PC-3 (cell line): ENCODE data around the gene MXI1. TPM values are rescaled to one million over a fixed set of nuclear protein-coding genes. Genes with fewer than 3 reads are reported as not detected.

Experiments
- ATAC-seq: fragments of 200-7000 bp; cut with Tn5 transposase; 2 replicates; pipeline ENCODE4 v1.9.1; 2020; ENCODE audit warnings: mild to moderate bottlenecking, moderate library complexity
- BruUV-seq: library from RNA; stranded (reverse); fragments of 400-500 nt; replicated peaks from 2 replicates; lab custom pipeline; 2021; lab: Mats Ljungman, UMichigan
- CTCF ChIA-PET: fragments of 300-600 bp; sonication (Branson Sonifier 250); formaldehyde crosslinking; loops from one replicate; lab custom pipeline; 2022; ENCODE audit warnings: antibody characterized with exemption; lab: Charles Lee
- POLR2A ChIA-PET: fragments of 300-600 bp; sonication (Branson Sonifier 250); formaldehyde crosslinking; loops from one replicate; lab custom pipeline; 2022; ENCODE audit warnings: antibody characterized with exemption; ENCODE audit not compliant: unreplicated experiment; lab: Charles Lee
- DNase-seq: peaks from one replicate; pipeline ENCODE4 v3.0.0-alpha.2; 2015
- H2AFZ ChIP-seq: fragments of 300-600 bp; sonication (generic); 2 replicates; pipeline ENCODE4 v1.6.0; 2016; ENCODE audit warnings: antibody characterized with exemption, low read length
- H3F3A ChIP-seq: fragments of 300-600 bp; sonication (generic); one replicate; pipeline ENCODE4 v1.6.0; 2017; ENCODE audit warnings: antibody characterized with exemption, low read length, control low read depth, mild to moderate bottlenecking; ENCODE audit not compliant: unreplicated experiment
- H3K27ac ChIP-seq: fragments of 300-600 bp; sonication (generic); 2 replicates; pipeline ENCODE4 v1.5.1; 2016; ENCODE audit warnings: mild to moderate bottlenecking, low read length
- H3K27me3 ChIP-seq: fragments of 300-600 bp; sonication (generic); 2 replicates; pipeline ENCODE4 v1.6.1; 2016; ENCODE audit warnings: low read length, mixed read lengths
- H3K36me3 ChIP-seq: fragments of 300-600 bp; sonication (generic); 2 replicates; pipeline ENCODE4 v1.6.1; 2016; ENCODE audit warnings: low read depth, mixed run types, low read length, mixed read lengths
- H3K4me1 ChIP-seq: fragments of 300-600 bp; sonication (generic); 2 replicates; pipeline ENCODE4 v1.5.1; 2016; ENCODE audit warnings: low read length; ENCODE audit not compliant: insufficient read depth
- H3K4me2 ChIP-seq: fragments of 300-600 bp; sonication (generic); 2 replicates; pipeline ENCODE4 v1.6.0; 2016; ENCODE audit warnings: low read length
- H3K4me3 ChIP-seq: fragments of 300-600 bp; sonication (generic); 2 replicates; pipeline ENCODE4 v1.5.1; 2016; ENCODE audit warnings: mild to moderate bottlenecking, low read length, mixed read lengths
- H3K79me2 ChIP-seq: fragments of 300-600 bp; sonication (generic); 2 replicates; pipeline ENCODE4 v1.6.1; 2017; ENCODE audit warnings: low read length, mixed read lengths
- H3K9ac ChIP-seq: fragments of 300-600 bp; sonication (generic); 2 replicates; pipeline ENCODE4 v1.6.0; 2016; ENCODE audit warnings: mild to moderate bottlenecking, low read length
- H3K9me2 ChIP-seq: fragments of 300-600 bp; sonication (generic); replicated peaks from 2 replicates; pipeline ENCODE4 v1.6.1; 2016; ENCODE audit warnings: mixed run types, low read length, mixed read lengths
- H3K9me3 ChIP-seq: fragments of 300-600 bp; sonication (generic); 2 replicates; pipeline ENCODE4 v1.6.1; 2016; ENCODE audit warnings: low read length, mixed read lengths
- H4K20me1 ChIP-seq: fragments of 300-600 bp; sonication (generic); 2 replicates; pipeline ENCODE4 v1.6.1; 2016; ENCODE audit warnings: low read length, mixed read lengths
- EZH2 ChIP-seq: fragments of 300-600 bp; sonication (generic); IDR thresholded peaks from one replicate; pipeline ENCODE4 v1.6.1; 2017; ENCODE audit warnings: antibody characterized with exemption, mild to moderate bottlenecking, low read length; ENCODE audit not compliant: unreplicated experiment
- EZH2phosphoT487 ChIP-seq: fragments of 300-600 bp; sonication (generic); IDR thresholded peaks from 2 replicates; pipeline ENCODE4 v1.6.1; 2018; ENCODE audit warnings: mild to moderate bottlenecking, antibody characterized with exemption, low read length, borderline replicate concordance
- intact Hi-C: fragments of 100-400 bp; cut with micrococcal nuclease; formaldehyde crosslinking; loops from 2 replicates; pipeline ENCODE4 v1.9.0; 2023
- total RNA-seq: library from RNA; depleted of rRNA; stranded (reverse); fragments of >200 nt; gene quantifications from 2 replicates; pipeline ENCODE4 v1.2.3, GENCODE V29; 2014
- TF ChIP-seq, protein P1 (sequence below): fragments of 300-600 bp; sonication (generic); conservative IDR thresholded peaks from 2 replicates; pipeline ENCODE4 v1.5.1; 2017; ENCODE audit warnings: antibody characterized with exemption, low read depth, mild to moderate bottlenecking, low read length

Gene MXI1
- total RNA-seq, 1 experiment from 2014 or later: 18.0 TPM

- Histone ChIP-seq H3K4me2 (no peak overlapping the region), H3K27me3 (no peaks in the 10 kb centered on the region), H3K9me3 (no peaks in the 10 kb centered on the region), H3F3A (no peaks in the 10 kb centered on the region), H3K36me3 (no peaks in the 10 kb centered on the region), H3K4me3 (no peak overlapping the region), H3K9ac (no peak overlapping the region), H3K27ac (no peak overlapping the region), H3K4me1 (peaks cover 1% of the 10 kb centered on the region), H3K9me2 (no peaks in the 10 kb centered on the region), H4K20me1 (no peaks in the 10 kb centered on the region), H3K79me2 (no peaks in the 10 kb centered on the region), H2AFZ (no peak overlapping the region)
- no TSS peak for BruUV-seq
- POLR2A ChIA-PET: interaction anchor here (0.6 kb wide), 1 partner anchor 177 kb away, joined by 4 read pairs; no protein-coding TSS in a partner anchor
- intact Hi-C loops: no loop called here
- DNase-seq (no peak), ATAC-seq (no peak)
- CTCF ChIA-PET: no interaction called here
- TF ChIP-seq, protein P1, sequence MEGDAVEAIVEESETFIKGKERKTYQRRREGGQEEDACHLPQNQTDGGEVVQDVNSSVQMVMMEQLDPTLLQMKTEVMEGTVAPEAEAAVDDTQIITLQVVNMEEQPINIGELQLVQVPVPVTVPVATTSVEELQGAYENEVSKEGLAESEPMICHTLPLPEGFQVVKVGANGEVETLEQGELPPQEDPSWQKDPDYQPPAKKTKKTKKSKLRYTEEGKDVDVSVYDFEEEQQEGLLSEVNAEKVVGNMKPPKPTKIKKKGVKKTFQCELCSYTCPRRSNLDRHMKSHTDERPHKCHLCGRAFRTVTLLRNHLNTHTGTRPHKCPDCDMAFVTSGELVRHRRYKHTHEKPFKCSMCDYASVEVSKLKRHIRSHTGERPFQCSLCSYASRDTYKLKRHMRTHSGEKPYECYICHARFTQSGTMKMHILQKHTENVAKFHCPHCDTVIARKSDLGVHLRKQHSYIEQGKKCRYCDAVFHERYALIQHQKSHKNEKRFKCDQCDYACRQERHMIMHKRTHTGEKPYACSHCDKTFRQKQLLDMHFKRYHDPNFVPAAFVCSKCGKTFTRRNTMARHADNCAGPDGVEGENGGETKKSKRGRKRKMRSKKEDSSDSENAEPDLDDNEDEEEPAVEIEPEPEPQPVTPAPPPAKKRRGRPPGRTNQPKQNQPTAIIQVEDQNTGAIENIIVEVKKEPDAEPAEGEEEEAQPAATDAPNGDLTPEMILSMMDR: no peak
- TF ChIP-seq EZH2 (no peak), EZH2phosphoT487 (no peak)
Measured at GRCh38 chr10:110317866-110318850, 110.8 kb downstream of the MXI1 start.

GRCh38 chr10:110321869-110322620 is 114.6 kb downstream of the MXI1 start:
- Histone ChIP-seq H3K9me3 (no peaks in the 10 kb centered on the region), H3K27me3 (no peaks in the 10 kb centered on the region), H3K4me3 (no peak overlapping the region), H3K79me2 (no peaks in the 10 kb centered on the region), H3K9me2 (no peaks in the 10 kb centered on the region), H3K27ac (no peak overlapping the region), H4K20me1 (no peaks in the 10 kb centered on the region), H3K36me3 (no peaks in the 10 kb centered on the region), H3K4me2 (no peak overlapping the region), H3K9ac (no peak overlapping the region), H2AFZ (no peak overlapping the region), H3F3A (peaks cover 6% of the 10 kb centered on the region), H3K4me1 (peaks cover 38% of the 10 kb centered on the region)
- no TSS peak for BruUV-seq
- intact Hi-C loops: no loop called here
- TF ChIP-seq EZH2: no peak
- no peak for ATAC-seq
- DNase-seq: no peak
- ChIA-PET CTCF (no interaction called here), POLR2A (no interaction called here)

DNA sequence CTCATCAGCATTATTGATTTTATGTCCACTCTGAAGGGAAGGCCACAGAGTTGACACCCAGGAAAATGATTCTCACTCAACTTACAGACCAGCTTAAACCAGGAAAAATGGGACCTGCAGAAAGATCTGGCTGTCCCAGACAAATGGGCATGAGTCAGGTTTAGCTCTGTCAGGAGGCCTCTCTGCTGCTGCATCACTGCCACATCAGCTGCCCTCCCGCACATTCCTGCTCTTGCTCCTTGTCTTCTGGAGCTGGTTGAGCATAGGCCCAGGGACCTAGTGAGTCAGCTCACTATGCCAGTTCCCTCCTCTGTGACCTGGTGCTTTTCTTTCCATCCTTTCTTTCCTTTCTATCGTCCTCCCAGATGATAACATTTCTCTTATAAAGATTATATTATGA is 116.1 kb downstream of the MXI1 start:
- no TSS peak for BruUV-seq

More for the DNA sequence above, 116.1 kb downstream of the MXI1 start:
- H3F3A ChIP-seq: peaks cover 13% of the 10 kb centered on the region
- peak overlapping the region; percentile 99 for H3K27ac ChIP-seq
- ChIA-PET POLR2A (no interaction called here), CTCF (interaction anchor here (0.6 kb wide), 1 partner anchor 29 kb away, joined by 3 read pairs; no protein-coding TSS in a partner anchor)
- no peaks in the 10 kb centered on the region for H3K79me2 ChIP-seq
- H3K4me2 ChIP-seq: no peak overlapping the region
- H2AFZ ChIP-seq: no peak overlapping the region
- H3K9me3 ChIP-seq: no peaks in the 10 kb centered on the region
- no peak overlapping the region for H3K9ac ChIP-seq
- no peak overlapping the region for H3K4me3 ChIP-seq
- H4K20me1 ChIP-seq: no peaks in the 10 kb centered on the region
- no peak for TF ChIP-seq EZH2phosphoT487
- TF ChIP-seq, protein P1: no peak
- TF ChIP-seq EZH2: no peak
- no peaks in the 10 kb centered on the region for H3K9me2 ChIP-seq
- ATAC-seq: peak; percentile 44
- no peaks in the 10 kb centered on the region for H3K27me3 ChIP-seq
- peak; percentile 80 for DNase-seq
- H3K4me1 ChIP-seq: peaks cover 48% of the 10 kb centered on the region
- no peaks in the 10 kb centered on the region for H3K36me3 ChIP-seq
- intact Hi-C loops: no loop called here
